Astrocyte of the cerebellum (primary cell): ENCODE measurements around the gene SLC22A15.

Experiments
- DNase-seq: peaks from one replicate; pipeline ENCODE4 v3.0.0-alpha.2; 2011; ENCODE audit warnings: low read depth
- H3K4me3 ChIP-seq: 2 replicates; pipeline ENCODE4 v1.5.1; 2011; ENCODE audit warnings: mild to moderate bottlenecking, low read depth, low read length, moderate library complexity
- in situ Hi-C: cut with HindIII; loops from 2 replicates; pipeline ENCODE4 v1.10.0; 2017; ENCODE audit warnings: low sequenced_read_pairs
- TF ChIP-seq, protein P1 (sequence below): IDR thresholded peaks from 2 replicates; pipeline ENCODE4 v1.5.1; 2012; ENCODE audit warnings: low read length, low read depth, moderate library complexity, mild to moderate bottlenecking; ENCODE audit errors: missing control alignments

The SLC22A15 gene

GRCh38 chr1:115980156-115980555 is 3.8 kb downstream of the SLC22A15 start:
- in situ Hi-C loops, result no loop called here
- H3K4me3 ChIP-seq, result no peak overlapping the region
- no peak for DNase-seq
- TF ChIP-seq, protein P1, sequence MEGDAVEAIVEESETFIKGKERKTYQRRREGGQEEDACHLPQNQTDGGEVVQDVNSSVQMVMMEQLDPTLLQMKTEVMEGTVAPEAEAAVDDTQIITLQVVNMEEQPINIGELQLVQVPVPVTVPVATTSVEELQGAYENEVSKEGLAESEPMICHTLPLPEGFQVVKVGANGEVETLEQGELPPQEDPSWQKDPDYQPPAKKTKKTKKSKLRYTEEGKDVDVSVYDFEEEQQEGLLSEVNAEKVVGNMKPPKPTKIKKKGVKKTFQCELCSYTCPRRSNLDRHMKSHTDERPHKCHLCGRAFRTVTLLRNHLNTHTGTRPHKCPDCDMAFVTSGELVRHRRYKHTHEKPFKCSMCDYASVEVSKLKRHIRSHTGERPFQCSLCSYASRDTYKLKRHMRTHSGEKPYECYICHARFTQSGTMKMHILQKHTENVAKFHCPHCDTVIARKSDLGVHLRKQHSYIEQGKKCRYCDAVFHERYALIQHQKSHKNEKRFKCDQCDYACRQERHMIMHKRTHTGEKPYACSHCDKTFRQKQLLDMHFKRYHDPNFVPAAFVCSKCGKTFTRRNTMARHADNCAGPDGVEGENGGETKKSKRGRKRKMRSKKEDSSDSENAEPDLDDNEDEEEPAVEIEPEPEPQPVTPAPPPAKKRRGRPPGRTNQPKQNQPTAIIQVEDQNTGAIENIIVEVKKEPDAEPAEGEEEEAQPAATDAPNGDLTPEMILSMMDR, result no peak

DNA sequence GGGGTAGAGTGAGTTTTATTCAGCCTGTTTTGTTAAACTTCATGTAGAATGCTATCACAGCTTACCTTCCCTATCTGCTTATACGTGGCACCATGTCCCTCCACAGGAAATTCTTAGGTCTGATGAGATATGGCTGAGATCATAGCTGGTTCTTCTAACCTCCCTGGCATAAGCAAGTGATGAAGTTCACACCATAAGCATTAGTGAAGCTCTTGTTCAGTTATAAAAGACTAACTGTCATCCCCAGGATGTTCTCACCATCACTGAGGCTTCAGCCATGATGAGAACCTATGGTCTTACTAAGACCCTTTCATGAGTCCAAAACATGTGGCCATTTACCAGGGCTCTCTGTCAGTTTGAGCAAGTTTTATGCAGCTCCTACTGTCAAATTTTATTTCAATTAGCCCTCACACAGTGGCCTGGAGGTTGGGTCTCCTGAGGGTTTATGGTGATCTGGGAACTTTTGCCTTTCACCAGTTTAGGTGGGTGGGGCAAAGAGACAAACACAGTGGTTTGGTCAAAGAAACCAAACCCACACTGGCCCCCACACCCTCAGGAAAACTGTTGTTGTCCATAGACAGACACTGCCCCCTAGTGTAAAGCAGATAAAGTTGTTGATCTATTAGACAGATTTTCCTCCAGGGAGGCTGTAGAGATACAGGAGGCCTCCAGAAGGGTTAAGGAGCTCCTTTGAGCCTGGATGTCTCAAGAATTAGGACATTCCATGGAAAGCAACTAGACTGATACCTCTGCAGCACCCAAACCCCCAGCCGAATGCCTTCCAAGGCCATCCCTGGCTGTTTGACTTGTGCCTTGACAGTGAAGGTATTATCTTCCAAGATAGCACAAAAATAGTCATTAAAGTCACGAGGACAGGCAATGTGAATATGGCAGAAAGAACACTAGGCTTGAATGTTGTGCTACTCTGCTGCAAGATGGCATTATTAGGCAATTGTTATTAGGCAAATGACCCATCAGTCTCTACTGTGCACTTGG is 5.0 kb downstream of the SLC22A15 start:
- H3K4me3 ChIP-seq, result no peak overlapping the region
- DNase-seq, result peak; percentile 16
- in situ Hi-C loops, result no loop called here
- TF ChIP-seq, protein P1, result peak; percentile 73

DNA sequence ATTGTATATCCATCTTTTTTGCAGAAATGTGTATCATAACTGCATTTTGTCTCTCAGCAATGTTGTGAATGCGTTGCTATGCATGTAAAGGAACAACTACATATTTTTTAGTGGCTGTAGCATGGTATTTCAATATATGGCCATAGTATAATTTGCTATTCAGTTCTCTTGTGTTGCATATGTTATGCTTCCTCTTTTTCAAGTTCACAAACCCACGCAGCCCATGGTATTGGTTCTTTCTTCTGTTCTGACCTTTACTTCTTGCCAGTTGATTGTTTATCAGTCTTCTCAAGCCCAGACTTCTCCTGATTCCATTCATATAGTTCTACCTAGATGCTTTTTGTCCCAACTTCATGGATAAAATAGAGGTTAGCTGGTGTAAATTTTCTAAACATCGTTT is 6.1 kb downstream of the SLC22A15 start:
- no peak for DNase-seq
- TF ChIP-seq, protein P1, result no peak
- no peak overlapping the region for H3K4me3 ChIP-seq
- in situ Hi-C loops, result no loop called here

- H3K4me3 ChIP-seq, result no peak overlapping the region
- TF ChIP-seq, protein P1, result no peak
- DNase-seq, result no peak
- in situ Hi-C loops, result no loop called here
Measured at GRCh38 chr1:115983584-115983983, 7.3 kb downstream of the SLC22A15 start.

DNA sequence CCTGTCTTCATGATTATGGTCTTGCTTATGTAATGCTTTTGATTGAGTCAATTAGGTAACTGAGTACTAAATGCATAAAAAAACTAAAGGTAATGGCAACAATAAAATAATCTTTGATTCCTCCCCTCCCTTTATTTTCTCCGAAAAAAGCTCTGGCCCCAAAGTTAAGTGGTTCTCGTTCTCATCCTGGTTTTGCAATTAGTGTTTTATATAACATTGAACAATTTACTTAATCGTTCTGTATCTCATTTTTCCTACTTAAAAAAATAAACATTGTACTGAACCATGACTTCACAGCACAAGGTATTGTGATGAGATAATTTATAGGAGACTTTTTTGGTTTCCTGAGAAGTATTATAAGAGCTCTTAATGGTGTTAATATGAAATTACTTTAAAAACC is 11.3 kb downstream of the SLC22A15 start:
- TF ChIP-seq, protein P1, result no peak
- no peak for DNase-seq
- in situ Hi-C loops, result no loop called here
- H3K4me3 ChIP-seq, result no peak overlapping the region

- DNase-seq, result no peak
- H3K4me3 ChIP-seq, result no peak overlapping the region
- in situ Hi-C loops, result no loop called here
- TF ChIP-seq, protein P1, result no peak
Measured at GRCh38 chr1:115988953-115989352, 12.6 kb downstream of the SLC22A15 start.
